Activated T-cell treated with anti-CD3 and anti-CD28 coated beads, Interleukin-2, amount 50 U/mL, for 72 hours (primary cell): ENCODE results near the gene OLFM1. TPM values are rescaled to one million over a fixed set of nuclear protein-coding genes. Genes with fewer than 3 reads are reported as not detected.
A peak's percentile ranks its signal among the peaks of the same experiment; 100 is the strongest.

Source experiments
- ATAC-seq, 2 donors: fragments of 150-1000 bp; cut with Tn5 transposase; replicated peaks in 1 of 2; 2 replicates each; pipeline ENCODE4 v1.10.0; 2021; ENCODE audit warnings: moderate library complexity in 2 of 2, mild to moderate bottlenecking in 1 of 2
- DNase-seq, 2 donors: peaks; one replicate each; pipeline ENCODE4 v3.0.0; 2021 to 2022; ENCODE audit warnings: mixed read lengths in 1 of 2
- H3K27ac Mint-ChIP-seq: one replicate; pipeline ENCODE4 v1.8.0; 2022; ENCODE audit warnings: mild to moderate bottlenecking, moderate library complexity, mixed read lengths
- H3K27me3 Mint-ChIP-seq: one replicate; pipeline ENCODE4 v1.8.0; 2022; ENCODE audit warnings: low read depth, mixed read lengths
- H3K36me3 Mint-ChIP-seq, 2 donors: one replicate each; pipeline ENCODE4 v1.8.0; 2022; ENCODE audit warnings: mixed read lengths in 2 of 2, mild to moderate bottlenecking in 1 of 2; ENCODE audit not compliant: insufficient read depth in 2 of 2
- H3K4me1 Mint-ChIP-seq: one replicate; pipeline ENCODE4 v1.8.0; 2022; ENCODE audit warnings: low read depth, mixed read lengths
- H3K4me3 Mint-ChIP-seq, 2 donors: one replicate each; pipeline ENCODE4 v1.8.0; 2022; ENCODE audit warnings: mild to moderate bottlenecking in 2 of 2, mixed read lengths in 2 of 2, moderate library complexity in 2 of 2
- H3K9me3 Mint-ChIP-seq, 2 donors: one replicate each; pipeline ENCODE4 v1.8.0; 2022; ENCODE audit warnings: mixed read lengths in 2 of 2
- total RNA-seq, 2 donors: library from RNA; stranded (reverse); gene quantifications; one replicate each; pipeline ENCODE4 v1.2.3, GENCODE V29; 2022

The OLFM1 gene
- total RNA-seq, 2 donors from 2014 or later: 0.70 TPM; not detected in 1

DNA sequence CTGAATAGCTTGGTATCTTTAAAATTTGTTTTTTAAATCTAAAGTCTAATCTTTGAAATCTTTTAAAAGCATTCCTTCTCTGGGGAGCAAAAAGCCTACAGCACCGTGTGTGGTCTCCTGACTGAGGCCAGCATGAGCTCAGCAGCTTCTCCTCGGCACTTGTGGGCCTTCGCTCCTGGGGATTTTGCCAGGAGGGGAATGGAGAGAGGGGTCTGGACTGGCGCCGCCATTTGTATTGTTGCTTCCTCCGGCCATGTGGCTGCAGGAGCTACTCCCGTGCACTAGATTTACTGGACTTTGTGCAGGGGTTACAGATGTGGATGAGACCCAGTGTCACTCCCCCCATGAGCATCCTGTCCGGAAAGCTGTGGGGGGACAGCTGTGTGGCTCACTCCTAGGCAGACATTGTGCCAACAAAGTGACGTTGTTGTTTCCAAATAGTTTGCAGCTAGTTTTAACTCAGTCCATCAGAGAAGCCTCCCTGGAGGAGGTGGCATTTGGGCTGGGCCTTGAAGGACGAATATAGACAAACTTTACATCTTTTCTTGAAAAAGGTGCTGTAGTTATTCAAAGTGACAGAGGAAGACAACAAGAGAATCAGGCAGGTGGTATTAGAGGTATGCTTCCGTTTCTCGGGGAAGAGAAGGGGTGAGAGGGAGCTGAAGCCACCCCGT lies 6.6 kb downstream of the OLFM1 start:
- Mint-ChIP-seq H3K36me3 (no peaks in the 10 kb centered on the region), H3K4me1 (no peaks in the 10 kb centered on the region), H3K9me3 (peaks cover 4 to 5% of the 10 kb centered on the region in 2 donors), H3K27me3 (peaks cover 29% of the 10 kb centered on the region), H3K27ac (no peak overlapping the region), H3K4me3 (no peak overlapping the region)
- no peak for DNase-seq
- no peak for ATAC-seq

DNA sequence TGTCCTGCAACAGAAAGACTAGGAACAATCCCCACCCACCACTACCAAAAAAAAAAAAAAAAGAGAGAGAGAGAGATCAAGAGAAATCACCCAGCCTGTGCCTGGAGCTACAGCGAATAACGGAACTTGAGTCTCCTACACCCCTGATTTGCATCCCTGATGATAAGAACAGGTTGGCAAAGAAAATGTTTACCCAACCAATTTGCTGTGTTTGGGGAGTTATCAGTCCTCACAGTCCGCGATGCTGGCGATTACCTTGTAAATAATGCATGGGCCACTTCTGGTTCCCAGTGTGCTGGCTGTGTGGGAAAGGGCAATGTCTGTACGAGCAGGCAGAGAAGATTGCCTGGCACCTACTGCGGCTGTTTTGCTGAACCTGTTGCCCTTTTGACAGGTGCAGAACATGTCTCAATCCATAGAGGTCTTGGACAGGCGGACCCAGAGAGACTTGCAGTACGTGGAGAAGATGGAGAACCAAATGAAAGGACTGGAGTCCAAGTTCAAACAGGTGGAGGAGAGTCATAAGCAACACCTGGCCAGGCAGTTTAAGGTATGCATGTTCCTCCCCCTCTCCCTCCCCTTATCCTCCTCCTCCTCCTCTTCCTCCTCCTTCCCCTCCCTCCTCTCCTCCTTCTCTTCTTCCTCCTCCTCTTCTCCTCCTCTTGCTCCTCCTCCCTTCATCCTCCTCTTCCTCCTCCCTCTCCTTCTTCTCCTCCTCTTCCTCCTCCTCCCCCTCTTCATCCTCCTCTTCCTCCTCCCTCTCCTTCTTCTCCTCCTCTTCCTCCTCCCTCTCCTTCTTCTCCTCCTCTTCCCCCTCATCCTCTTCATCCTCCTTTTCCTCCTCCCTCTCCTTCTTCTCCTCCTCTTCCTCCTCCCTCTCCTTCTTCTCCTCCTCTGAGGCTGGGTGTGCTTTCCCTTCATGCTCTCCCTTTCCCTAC lies 8.3 kb downstream of the OLFM1 start:
- Mint-ChIP-seq H3K27me3 (peaks cover 22% of the 10 kb centered on the region), H3K27ac (no peak overlapping the region), H3K36me3 (no peaks in the 10 kb centered on the region), H3K9me3 (peaks cover 4 to 5% of the 10 kb centered on the region in 2 donors), H3K4me1 (no peaks in the 10 kb centered on the region), H3K4me3 (no peak overlapping the region)
- DNase-seq (no peak), ATAC-seq (no peak)

GRCh38 chr9:135096408-135096895 lies 9.0 kb downstream of the OLFM1 start:
- DNase-seq: no peak
- Mint-ChIP-seq H3K4me3 (no peak overlapping the region), H3K4me1 (no peaks in the 10 kb centered on the region), H3K9me3 (peaks cover 2 to 3% of the 10 kb centered on the region in 2 donors), H3K27me3 (peaks cover 22% of the 10 kb centered on the region), H3K27ac (no peak overlapping the region), H3K36me3 (no peaks in the 10 kb centered on the region)
- no peak for ATAC-seq

GRCh38 chr9:135098400-135099105 lies 11.1 kb downstream of the OLFM1 start:
- no peaks in the 10 kb centered on the region for H3K9me3 Mint-ChIP-seq
- H3K27me3 Mint-ChIP-seq: peaks cover 22% of the 10 kb centered on the region
- no peaks in the 10 kb centered on the region for H3K36me3 Mint-ChIP-seq
- H3K27ac Mint-ChIP-seq: peak overlapping the region; percentile 9
- no peak for ATAC-seq
- no peak overlapping the region for H3K4me3 Mint-ChIP-seq
- no peak for DNase-seq
- no peaks in the 10 kb centered on the region for H3K4me1 Mint-ChIP-seq

- DNase-seq: no peak
- Mint-ChIP-seq H3K36me3 (no peaks in the 10 kb centered on the region), H3K4me1 (no peaks in the 10 kb centered on the region), H3K4me3 (no peak overlapping the region), H3K27me3 (peaks cover 27% of the 10 kb centered on the region), H3K27ac (no peak overlapping the region), H3K9me3 (no peaks in the 10 kb centered on the region)
- ATAC-seq: no peak
Measured at GRCh38 chr9:135099574-135099973, 12.1 kb downstream of the OLFM1 start.

GRCh38 chr9:135100241-135100681 lies 12.8 kb downstream of the OLFM1 start:
- Mint-ChIP-seq H3K9me3 (no peaks in the 10 kb centered on the region), H3K4me3 (no peak overlapping the region), H3K4me1 (no peaks in the 10 kb centered on the region), H3K27me3 (peaks cover 23% of the 10 kb centered on the region), H3K36me3 (no peaks in the 10 kb centered on the region), H3K27ac (no peak overlapping the region)
- ATAC-seq (no peak), DNase-seq (no peak)

GRCh38 chr9:135100725-135101410 lies 13.4 kb downstream of the OLFM1 start:
- no peak overlapping the region for H3K4me3 Mint-ChIP-seq
- DNase-seq (no peak), ATAC-seq (no peak)
- no peaks in the 10 kb centered on the region for H3K4me1 Mint-ChIP-seq
- peaks cover 20% of the 10 kb centered on the region for H3K27me3 Mint-ChIP-seq
- H3K36me3 Mint-ChIP-seq: no peaks in the 10 kb centered on the region
- no peak overlapping the region for H3K27ac Mint-ChIP-seq
- no peaks in the 10 kb centered on the region for H3K9me3 Mint-ChIP-seq

- Mint-ChIP-seq H3K27me3 (peaks cover 14% of the 10 kb centered on the region), H3K27ac (no peak overlapping the region), H3K9me3 (no peaks in the 10 kb centered on the region), H3K36me3 (no peaks in the 10 kb centered on the region), H3K4me3 (no peak overlapping the region), H3K4me1 (no peaks in the 10 kb centered on the region)
- ATAC-seq (no peak), DNase-seq (no peak)
Measured at GRCh38 chr9:135101486-135101885, 14.0 kb downstream of the OLFM1 start.

GRCh38 chr9:135101926-135102325 lies 14.5 kb downstream of the OLFM1 start:
- no peak for ATAC-seq
- H3K4me3 Mint-ChIP-seq: no peak overlapping the region
- peaks cover 14% of the 10 kb centered on the region for H3K27me3 Mint-ChIP-seq
- no peaks in the 10 kb centered on the region for H3K4me1 Mint-ChIP-seq
- H3K9me3 Mint-ChIP-seq: no peaks in the 10 kb centered on the region
- no peak for DNase-seq
- H3K27ac Mint-ChIP-seq: no peak overlapping the region
- no peaks in the 10 kb centered on the region for H3K36me3 Mint-ChIP-seq

- H3K4me1 Mint-ChIP-seq: no peaks in the 10 kb centered on the region
- H3K27me3 Mint-ChIP-seq: peaks cover 16% of the 10 kb centered on the region
- no peak for ATAC-seq
- no peak for DNase-seq
- no peak overlapping the region for H3K4me3 Mint-ChIP-seq
- H3K36me3 Mint-ChIP-seq: no peaks in the 10 kb centered on the region
- no peaks in the 10 kb centered on the region for H3K9me3 Mint-ChIP-seq
- H3K27ac Mint-ChIP-seq: no peak overlapping the region
Measured at GRCh38 chr9:135102331-135102730, 14.9 kb downstream of the OLFM1 start.

- no peak overlapping the region for H3K27ac Mint-ChIP-seq
- H3K36me3 Mint-ChIP-seq: no peaks in the 10 kb centered on the region
- H3K27me3 Mint-ChIP-seq: peaks cover 23% of the 10 kb centered on the region
- H3K4me3 Mint-ChIP-seq: no peak overlapping the region
- H3K9me3 Mint-ChIP-seq: no peaks in the 10 kb centered on the region
- ATAC-seq (no peak), DNase-seq (no peak)
- H3K4me1 Mint-ChIP-seq: no peaks in the 10 kb centered on the region
Measured at GRCh38 chr9:135103001-135103446, 15.6 kb downstream of the OLFM1 start.

GRCh38 chr9:135103931-135104639 lies 16.6 kb downstream of the OLFM1 start:
- ATAC-seq (no peak), DNase-seq (no peak)
- no peak overlapping the region for H3K27ac Mint-ChIP-seq
- H3K4me3 Mint-ChIP-seq: no peak overlapping the region
- H3K36me3 Mint-ChIP-seq: no peaks in the 10 kb centered on the region
- no peaks in the 10 kb centered on the region for H3K4me1 Mint-ChIP-seq
- H3K9me3 Mint-ChIP-seq: no peaks in the 10 kb centered on the region
- peaks cover 30% of the 10 kb centered on the region for H3K27me3 Mint-ChIP-seq
